ENCODE data around the gene PAX8.

The PAX8 gene

DNA sequence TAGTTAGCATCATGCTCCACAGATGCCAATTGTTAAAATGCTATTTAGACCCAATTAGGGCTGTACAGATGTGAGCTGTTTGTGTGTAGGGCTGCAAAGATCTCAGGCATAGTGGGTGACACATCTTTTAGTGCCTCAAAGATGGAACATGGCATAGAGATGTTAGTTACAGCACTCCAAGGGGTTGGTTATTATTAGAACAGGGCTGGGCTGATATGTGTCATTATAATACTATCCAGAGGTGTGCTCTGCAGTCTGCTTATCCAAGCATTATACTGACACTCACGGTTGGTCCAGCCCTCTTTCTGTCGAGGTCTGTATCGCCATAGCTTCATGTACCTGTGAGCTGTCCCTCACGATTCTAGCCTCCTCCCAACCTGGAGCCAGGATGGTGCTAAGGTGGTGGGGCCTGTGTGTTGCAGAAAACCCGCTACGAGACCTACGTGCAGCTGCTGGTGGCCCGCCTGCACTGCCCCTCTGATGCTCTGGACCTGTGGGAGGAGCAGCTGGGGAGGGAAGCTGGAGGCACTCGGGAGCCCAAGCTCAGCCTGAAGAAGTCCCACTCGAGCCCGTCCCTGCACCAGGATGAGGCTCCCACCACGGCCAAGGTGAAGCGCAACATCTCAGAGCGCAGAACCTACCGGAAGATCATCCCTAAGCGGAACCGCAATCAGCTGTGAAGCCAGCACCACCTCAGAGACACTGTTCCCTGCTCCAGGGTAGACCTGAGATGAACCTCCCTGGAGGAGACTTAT lies 77.8 kb downstream of the PAX8 start:
- H3K4me2 ChIP-seq (ENCODE audit: low read depth, low read length, poor library complexity, severe bottlenecking) = no peak overlapping the region
- no peaks in the 10 kb centered on the region for H4K20me1 ChIP-seq (ENCODE audit: insufficient read depth, low read length, poor library complexity, severe bottlenecking)
- H3K4me3 ChIP-seq (ENCODE audit: low read length, poor library complexity, severe bottlenecking) = no peak overlapping the region
- TF ChIP-seq, protein P1, sequence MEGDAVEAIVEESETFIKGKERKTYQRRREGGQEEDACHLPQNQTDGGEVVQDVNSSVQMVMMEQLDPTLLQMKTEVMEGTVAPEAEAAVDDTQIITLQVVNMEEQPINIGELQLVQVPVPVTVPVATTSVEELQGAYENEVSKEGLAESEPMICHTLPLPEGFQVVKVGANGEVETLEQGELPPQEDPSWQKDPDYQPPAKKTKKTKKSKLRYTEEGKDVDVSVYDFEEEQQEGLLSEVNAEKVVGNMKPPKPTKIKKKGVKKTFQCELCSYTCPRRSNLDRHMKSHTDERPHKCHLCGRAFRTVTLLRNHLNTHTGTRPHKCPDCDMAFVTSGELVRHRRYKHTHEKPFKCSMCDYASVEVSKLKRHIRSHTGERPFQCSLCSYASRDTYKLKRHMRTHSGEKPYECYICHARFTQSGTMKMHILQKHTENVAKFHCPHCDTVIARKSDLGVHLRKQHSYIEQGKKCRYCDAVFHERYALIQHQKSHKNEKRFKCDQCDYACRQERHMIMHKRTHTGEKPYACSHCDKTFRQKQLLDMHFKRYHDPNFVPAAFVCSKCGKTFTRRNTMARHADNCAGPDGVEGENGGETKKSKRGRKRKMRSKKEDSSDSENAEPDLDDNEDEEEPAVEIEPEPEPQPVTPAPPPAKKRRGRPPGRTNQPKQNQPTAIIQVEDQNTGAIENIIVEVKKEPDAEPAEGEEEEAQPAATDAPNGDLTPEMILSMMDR (conservative IDR thresholded peaks at IDR 0.05; ENCODE audit: low read length) = no peak
- no peak for TF ChIP-seq EZH2phosphoT487 (IDR thresholded peaks at IDR 0.05; ENCODE audit: borderline replicate concordance)
- no peaks in the 10 kb centered on the region for H3K79me2 ChIP-seq (ENCODE audit: insufficient read depth, low read length)
- H3K27me3 ChIP-seq (ENCODE audit: insufficient read depth, low read length, poor library complexity, severe bottlenecking) = no peaks in the 10 kb centered on the region
- H3K9ac ChIP-seq (ENCODE audit: low read depth, low read length, poor library complexity, severe bottlenecking) = no peak overlapping the region
- no peak overlapping the region for H2AFZ ChIP-seq (ENCODE audit: low read length)
- H3F3A ChIP-seq (ENCODE audit: low read depth) = no peaks in the 10 kb centered on the region
- H3K4me1 ChIP-seq (ENCODE audit: insufficient read depth, low read length, poor library complexity, severe bottlenecking) = no peaks in the 10 kb centered on the region
- peaks cover 66% of the 10 kb centered on the region; the same call in 1 of the 2 replicates for H3K36me3 ChIP-seq (ENCODE audit: insufficient read depth, low read length)
- H3K9me2 ChIP-seq (replicated peaks; ENCODE audit: low read depth, low read length) = no peaks in the 10 kb centered on the region
- no peaks in the 10 kb centered on the region for H3K9me3 ChIP-seq (ENCODE audit: insufficient read depth, low read depth, low read length)

DNA sequence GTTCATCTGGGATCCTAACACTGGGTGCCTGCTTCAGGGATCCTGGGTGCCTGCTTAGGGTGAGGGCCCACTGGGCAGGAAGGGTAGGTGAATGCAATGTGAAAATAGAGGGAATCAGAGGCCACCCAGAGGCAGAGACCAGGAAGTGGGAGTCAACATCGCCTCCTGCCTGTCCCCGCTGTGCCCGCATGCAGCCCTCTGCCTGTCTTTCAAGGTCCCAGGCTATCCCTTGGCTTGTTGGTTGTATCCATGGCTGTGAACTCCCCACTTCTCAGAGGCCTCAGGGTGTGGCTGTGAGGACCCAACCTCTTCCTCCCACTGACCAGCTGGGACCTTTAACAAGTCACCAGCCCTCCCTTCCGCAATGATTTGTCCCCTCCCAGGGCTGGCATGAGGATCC lies 78.5 kb downstream of the PAX8 start:
- no peaks in the 10 kb centered on the region for H3K9me3 ChIP-seq (ENCODE audit: insufficient read depth, low read depth, low read length)
- H3K9me2 ChIP-seq (replicated peaks; ENCODE audit: low read depth, low read length) = no peaks in the 10 kb centered on the region
- no peak for TF ChIP-seq EZH2phosphoT487 (IDR thresholded peaks at IDR 0.05; ENCODE audit: borderline replicate concordance)
- TF ChIP-seq, protein P1 (conservative IDR thresholded peaks at IDR 0.05; ENCODE audit: low read length) = peak; percentile 43
- H3K36me3 ChIP-seq (ENCODE audit: insufficient read depth, low read length) = peaks cover 72% of the 10 kb centered on the region; the same call in 1 of the 2 replicates
- H2AFZ ChIP-seq (ENCODE audit: low read length) = no peak overlapping the region
- no peaks in the 10 kb centered on the region for H3K4me1 ChIP-seq (ENCODE audit: insufficient read depth, low read length, poor library complexity, severe bottlenecking)
- no peaks in the 10 kb centered on the region for H4K20me1 ChIP-seq (ENCODE audit: insufficient read depth, low read length, poor library complexity, severe bottlenecking)
- no peak overlapping the region for H3K4me2 ChIP-seq (ENCODE audit: low read depth, low read length, poor library complexity, severe bottlenecking)
- no peaks in the 10 kb centered on the region for H3K27me3 ChIP-seq (ENCODE audit: insufficient read depth, low read length, poor library complexity, severe bottlenecking)
- no peak overlapping the region for H3K4me3 ChIP-seq (ENCODE audit: low read length, poor library complexity, severe bottlenecking)
- no peaks in the 10 kb centered on the region for H3K79me2 ChIP-seq (ENCODE audit: insufficient read depth, low read length)
- no peaks in the 10 kb centered on the region for H3F3A ChIP-seq (ENCODE audit: low read depth)
- H3K9ac ChIP-seq (ENCODE audit: low read depth, low read length, poor library complexity, severe bottlenecking) = no peak overlapping the region

GRCh38 chr2:113198790-113199612 lies 79.7 kb downstream of the PAX8 start:
- Histone ChIP-seq H3K4me3 (ENCODE audit: low read length, poor library complexity, severe bottlenecking) (no peak overlapping the region), H2AFZ (ENCODE audit: low read length) (no peak overlapping the region), H3K79me2 (ENCODE audit: insufficient read depth, low read length) (no peaks in the 10 kb centered on the region), H3F3A (ENCODE audit: low read depth) (no peaks in the 10 kb centered on the region), H3K4me1 (ENCODE audit: insufficient read depth, low read length, poor library complexity, severe bottlenecking) (no peaks in the 10 kb centered on the region), H3K36me3 (ENCODE audit: insufficient read depth, low read length) (peaks cover 83% of the 10 kb centered on the region; the same call in 1 of the 2 replicates), H3K9me3 (ENCODE audit: insufficient read depth, low read depth, low read length) (no peaks in the 10 kb centered on the region), H3K27me3 (ENCODE audit: insufficient read depth, low read length, poor library complexity, severe bottlenecking) (no peaks in the 10 kb centered on the region), H3K4me2 (ENCODE audit: low read depth, low read length, poor library complexity, severe bottlenecking) (no peak overlapping the region), H3K9me2 (replicated peaks; ENCODE audit: low read depth, low read length) (no peaks in the 10 kb centered on the region), H3K9ac (ENCODE audit: low read depth, low read length, poor library complexity, severe bottlenecking) (no peak overlapping the region), H4K20me1 (ENCODE audit: insufficient read depth, low read length, poor library complexity, severe bottlenecking) (no peaks in the 10 kb centered on the region)
- TF ChIP-seq, protein P1 (conservative IDR thresholded peaks at IDR 0.05; ENCODE audit: low read length) = no peak
- TF ChIP-seq EZH2phosphoT487 (IDR thresholded peaks at IDR 0.05; ENCODE audit: borderline replicate concordance) = no peak
